GM18502 (cell line): ENCODE data around the gene PTF1A.

Source experiments
- ATAC-seq: cut with Tn5 transposase; IDR thresholded peaks from one replicate; pipeline ENCODE4 v1.9.1; 2021; ENCODE audit warnings: mild to moderate bottlenecking; ENCODE audit not compliant: unreplicated experiment, poor library complexity

The PTF1A gene

DNA sequence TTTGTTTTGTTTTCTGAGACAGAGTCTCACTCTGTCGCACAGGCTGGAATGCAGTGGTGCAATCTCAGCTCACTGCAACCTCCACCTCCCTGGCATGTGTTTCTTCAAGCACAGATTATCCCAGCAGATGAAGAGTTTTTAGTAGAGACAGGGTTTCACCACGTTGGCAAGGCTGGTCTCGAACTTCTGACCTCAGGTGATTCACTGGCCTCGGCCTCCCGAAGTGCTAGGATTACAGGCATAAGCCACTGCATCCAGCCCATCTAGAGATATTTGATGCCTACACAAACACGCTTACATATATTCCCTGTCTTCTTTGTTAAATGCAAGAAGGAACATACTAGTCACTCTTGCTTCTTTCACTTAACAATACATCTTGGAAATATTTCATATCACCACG, 5.9 kb upstream of the PTF1A start:
- ATAC-seq, result no peak

DNA sequence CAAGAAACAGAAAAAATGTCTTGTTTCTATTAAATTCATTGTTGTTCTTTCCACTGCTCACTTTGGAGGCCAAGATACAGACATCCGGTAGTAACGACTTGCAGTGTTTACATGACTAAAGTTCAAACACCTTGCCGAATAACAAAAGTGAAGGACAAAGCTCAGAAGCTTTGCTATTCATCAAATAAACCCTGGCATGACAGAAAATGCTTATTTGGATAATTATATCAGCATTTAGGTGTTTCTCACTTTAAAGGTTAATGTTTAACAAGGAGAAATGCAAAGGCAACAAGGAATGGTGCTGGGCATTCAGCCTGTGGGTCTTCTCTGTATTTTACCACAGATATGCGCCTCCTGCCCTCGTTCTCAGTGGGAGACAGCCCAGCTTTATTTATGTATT, 5.4 kb upstream of the PTF1A start:
- ATAC-seq, result no peak

DNA sequence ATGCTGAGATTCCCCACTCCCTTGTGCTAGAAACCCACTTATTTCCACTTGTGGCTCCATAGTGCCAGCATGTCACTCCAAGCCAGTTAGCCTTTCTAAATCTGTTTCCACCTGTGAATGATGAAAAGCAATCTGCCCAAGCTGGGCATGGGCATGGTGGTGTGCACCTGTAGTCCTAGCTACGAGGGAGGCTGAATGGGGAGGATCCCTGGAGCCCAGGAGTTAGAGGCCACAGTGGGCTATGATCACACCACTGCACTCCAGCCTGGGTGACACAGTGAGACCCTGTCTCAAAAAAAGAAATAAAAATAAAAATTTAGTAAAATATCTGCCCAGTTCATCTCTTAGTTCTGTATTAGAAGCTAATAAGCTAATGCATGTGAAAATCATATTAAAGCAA, 5.0 kb upstream of the PTF1A start:
- ATAC-seq, result no peak

DNA sequence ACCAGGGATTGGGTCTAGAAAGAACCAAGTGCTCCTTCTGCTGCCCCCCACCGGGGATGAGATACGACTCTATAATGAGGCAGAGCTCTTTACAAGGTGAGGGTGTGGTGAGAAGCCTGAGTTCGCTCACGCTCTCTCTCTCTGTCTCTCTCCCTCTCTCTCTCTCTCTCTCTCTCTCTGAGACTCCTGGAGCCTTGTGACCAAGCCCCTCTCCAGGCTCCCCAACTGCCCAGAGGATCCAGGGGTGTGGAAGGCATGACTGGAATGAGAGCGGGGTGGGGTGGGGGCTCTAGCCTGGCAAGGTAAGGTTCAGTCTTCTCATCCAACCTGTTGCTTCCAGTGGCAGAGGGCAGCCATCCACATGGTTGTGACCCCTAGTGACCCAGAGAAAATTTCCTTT, 3.1 kb upstream of the PTF1A start:
- ATAC-seq, result no peak

DNA sequence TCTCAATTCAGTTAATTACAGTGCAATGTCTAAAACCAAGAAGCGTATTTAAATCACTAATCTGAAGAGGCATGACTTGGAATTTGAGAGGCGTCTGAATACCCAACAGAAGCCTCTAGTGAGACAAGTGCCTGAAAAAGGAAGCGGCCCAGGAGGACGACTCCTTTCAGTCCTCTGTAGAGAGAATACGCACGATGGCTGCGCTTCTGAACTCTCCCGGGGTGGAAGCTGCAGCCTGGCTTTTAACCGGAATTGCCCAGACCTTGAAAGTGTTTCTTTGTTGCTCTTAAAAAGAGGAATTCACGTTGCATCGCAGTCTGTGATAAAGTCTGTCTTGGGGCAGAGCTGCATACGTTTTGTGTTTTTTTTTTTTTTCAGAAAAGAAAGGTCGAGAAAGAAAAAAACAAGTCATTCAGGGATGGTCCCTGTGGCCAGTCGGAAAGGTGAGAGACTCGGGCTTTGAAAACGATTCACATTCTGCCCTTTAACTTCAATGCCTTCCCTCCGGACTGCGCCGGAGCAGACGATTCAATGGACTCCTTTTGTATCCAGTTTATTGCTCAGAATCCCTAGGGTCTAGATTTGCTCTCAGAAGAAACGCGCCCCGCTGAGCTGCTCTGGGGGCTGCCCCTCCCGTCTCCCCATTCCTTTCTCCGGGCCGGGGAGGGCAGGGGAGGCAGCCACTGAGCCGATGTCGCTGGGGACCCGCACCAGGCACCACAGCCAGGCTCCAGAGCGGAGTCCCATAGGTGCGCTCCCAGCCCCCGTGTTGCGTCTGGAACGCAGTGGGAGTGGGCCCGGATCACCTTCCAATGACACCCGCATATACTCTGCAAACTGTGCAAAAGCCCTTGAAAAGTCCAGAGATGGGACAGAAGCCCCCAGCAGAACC, 994 bp upstream of the PTF1A start:
- no peak for ATAC-seq

DNA sequence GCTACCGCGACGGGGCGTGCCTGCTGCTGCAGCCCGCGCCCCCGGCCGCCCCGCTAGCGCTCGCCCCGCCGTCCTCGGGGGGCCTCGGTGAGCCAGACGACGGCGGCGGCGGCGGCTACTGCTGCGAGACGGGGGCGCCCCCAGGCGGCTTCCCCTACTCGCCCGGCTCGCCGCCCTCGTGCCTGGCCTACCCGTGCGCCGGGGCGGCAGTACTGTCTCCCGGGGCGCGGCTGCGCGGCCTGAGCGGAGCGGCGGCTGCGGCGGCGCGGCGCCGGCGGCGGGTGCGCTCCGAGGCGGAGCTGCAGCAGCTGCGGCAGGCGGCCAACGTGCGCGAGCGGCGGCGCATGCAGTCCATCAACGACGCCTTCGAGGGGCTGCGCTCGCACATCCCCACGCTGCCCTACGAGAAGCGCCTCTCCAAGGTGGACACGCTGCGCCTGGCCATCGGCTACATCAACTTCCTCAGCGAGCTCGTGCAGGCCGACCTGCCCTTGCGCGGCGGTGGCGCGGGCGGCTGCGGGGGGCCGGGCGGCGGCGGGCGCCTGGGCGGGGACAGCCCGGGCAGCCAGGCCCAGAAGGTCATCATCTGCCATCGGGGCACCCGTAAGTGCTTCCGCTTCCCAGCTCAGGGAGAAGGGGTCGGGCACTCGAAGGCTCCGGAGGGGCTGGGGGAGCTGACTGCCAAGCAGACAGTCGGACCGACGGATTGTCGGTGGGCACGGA, 761 bp downstream of the PTF1A start:
- no peak for ATAC-seq

DNA sequence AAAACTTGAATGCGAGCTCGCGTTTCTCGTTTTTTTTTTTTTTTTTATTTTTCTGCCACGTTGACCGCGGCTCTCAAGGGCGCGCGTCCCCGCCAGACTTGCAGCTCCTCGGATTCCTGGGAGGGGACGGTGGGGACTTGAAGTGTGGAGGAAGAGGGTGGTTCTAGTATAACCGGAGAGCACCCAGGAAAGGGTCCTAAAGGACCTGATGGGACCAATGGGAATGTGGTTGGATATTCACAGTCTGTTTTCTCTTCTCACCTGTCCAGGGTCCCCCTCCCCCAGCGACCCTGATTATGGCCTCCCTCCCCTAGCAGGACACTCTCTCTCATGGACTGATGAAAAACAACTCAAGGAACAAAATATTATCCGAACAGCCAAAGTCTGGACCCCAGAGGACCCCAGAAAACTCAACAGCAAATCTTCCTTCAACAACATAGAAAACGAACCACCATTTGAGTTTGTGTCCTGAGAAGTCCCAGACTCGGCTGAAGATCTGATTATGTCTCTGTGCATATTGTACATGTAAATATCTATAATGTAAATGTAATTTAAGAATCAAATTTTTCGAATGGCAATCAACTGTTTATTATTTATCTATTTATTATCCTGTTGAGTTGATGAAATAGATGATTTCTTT, 1.4 kb downstream of the PTF1A start:
- no peak for ATAC-seq

DNA sequence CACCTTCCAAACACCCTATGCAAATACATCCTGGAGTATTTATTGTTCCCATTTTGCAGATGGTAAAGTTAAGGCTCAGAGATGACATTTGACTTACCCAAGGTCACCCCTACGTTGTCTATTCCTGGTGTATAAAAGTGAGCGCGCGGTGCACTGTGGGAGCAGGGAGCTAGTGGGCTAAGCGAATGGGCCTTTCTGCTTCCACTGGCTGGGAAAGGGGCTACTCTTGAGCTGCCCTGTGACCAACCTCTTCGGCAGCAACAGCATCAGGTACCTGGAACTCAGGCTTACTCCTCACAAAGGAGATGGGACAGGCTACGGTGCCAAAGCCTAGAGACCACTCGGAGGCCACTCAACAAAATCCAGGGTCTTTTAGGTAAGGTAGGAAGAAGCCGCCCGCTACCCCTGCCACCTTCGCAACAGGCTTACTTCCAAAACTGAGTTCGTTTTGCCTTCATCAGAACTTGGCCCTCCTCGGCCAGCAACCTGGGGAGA, 2.4 kb downstream of the PTF1A start:
- ATAC-seq, result no peak

DNA sequence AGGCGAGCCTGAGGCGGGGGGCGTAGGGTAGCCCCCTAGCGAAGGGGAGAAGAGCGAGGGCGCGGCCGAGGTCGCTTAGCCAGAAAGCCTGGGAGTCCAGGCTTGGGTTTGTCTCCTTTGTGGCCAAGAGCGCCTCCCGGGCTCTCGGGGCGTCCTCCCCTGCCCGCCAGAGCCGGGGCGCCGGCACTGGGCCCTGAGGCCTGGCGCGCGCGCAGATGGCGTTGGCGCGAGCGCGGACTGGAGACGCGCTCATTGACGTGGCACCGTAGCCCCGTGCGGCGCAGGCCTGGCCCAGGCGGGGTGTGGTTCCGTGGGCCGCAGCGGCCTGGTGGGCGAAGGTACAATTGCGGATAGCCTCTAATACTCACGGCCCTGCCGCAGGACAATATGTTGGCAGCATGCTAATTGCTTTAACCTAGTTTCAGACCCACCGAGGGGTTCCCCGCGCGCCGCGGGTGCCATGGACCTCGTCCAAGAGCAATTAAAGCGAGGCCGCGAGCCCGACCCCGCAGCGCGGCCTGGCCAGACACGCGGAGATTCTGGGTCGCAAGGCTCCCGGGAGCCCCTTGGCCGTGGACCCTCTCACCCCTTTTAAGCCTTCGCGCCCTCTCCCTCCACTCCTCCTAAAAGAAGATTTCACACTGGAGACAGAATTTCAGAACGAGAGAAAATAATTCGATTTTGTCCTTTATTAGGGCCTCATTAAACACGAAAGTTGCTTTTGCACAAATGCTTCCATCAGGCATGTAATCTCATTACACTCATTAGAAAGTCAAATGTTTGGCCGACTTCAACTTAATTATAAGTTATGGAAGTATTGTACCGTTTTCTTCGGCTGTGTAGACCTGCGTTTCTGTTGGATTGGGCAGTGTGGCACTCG, 3.1 kb downstream of the PTF1A start:
- ATAC-seq, result no peak

DNA sequence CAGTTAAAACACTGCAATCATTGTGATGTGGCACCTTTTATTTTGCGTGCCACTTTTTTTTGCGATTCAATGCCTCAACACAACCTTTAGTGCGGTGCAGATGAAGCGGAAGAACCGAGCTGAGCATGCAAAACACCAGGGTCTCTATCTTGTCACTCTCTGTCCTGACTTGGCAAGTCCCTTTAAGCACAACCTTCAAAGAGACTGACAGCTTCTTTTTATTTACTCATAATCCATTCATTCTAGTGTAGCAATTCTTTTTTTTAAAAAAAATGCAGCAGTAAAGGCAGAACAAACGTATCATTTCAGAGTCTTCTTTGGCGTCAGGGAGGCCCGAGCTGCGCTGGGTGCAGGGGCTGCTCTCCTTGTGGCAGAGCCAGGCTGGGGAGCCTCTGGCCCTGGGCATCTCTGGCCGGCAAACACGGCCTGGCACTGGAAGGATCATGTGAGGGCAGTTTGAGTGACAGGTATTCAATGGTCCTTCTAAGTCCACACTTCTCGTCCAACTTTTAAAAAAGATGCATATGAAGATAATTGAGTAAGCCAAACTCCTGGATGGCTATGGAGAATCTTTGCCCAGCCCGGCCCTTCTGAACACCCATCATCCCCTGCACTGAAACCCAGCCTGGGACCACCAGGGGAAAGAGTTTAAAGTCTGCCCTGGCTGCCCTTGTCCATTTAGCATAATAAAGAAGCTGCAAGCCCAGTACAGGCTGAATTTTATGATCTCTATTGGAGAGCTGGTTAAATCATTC, 3.9 kb downstream of the PTF1A start:
- no peak for ATAC-seq

DNA sequence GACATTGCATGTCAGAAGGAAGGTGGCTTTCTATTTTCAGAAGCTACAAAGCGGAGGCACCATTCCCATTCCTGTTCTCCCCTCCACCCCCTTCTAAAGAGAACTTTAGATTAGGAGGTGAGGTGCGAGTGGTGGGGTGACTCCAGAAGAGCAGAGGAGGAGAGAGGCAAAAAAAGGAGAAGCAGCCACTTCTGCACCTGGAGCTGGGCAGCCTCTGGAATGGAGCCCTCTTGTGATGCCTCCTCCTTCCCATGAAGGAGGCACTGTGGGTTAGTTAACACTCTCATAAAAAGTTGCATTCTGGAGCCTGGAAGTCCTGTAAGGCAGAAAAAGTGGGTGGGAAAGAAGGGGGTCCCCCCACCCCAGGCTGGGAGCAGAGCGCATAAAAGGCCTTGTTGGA, 4.8 kb downstream of the PTF1A start:
- ATAC-seq, result no peak

DNA sequence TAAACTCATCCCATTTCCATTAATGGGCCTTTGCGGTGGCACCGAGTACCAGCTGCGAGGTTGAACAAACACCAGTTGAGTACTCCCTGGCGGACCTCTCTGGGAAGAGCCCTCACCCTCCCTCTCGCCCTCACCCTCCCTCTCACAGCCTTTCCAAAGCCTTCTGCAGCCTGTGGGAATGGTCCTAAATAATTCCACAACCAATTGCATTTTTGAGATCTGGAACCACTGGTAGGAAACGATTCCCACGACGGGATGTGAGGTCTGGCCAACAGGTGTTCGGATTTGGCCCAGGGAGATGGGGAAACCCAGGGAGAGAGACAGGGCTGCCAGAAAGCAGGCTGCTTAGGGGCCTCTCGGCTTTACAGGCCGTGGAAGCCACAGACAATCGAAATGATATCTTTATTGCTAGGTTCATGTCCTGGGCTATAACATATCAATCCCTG, 5.3 kb downstream of the PTF1A start:
- ATAC-seq, result no peak

DNA sequence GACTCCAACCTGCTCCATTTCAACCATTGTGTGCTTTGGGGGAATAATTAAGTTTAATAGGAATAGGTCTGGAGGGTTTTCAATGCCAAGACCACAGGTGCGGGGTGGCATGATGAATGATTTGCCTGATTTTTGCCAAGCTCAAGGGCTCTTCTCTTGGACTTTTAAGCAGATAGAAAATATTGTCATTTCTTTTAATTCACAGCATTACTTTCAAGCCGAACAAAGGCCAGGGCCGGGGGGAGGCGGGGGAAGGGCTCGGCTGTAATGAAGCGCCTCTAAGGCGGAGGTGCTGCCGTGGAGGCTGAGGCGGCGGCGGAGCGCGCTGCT, 6.5 kb downstream of the PTF1A start:
- ATAC-seq, result no peak

DNA sequence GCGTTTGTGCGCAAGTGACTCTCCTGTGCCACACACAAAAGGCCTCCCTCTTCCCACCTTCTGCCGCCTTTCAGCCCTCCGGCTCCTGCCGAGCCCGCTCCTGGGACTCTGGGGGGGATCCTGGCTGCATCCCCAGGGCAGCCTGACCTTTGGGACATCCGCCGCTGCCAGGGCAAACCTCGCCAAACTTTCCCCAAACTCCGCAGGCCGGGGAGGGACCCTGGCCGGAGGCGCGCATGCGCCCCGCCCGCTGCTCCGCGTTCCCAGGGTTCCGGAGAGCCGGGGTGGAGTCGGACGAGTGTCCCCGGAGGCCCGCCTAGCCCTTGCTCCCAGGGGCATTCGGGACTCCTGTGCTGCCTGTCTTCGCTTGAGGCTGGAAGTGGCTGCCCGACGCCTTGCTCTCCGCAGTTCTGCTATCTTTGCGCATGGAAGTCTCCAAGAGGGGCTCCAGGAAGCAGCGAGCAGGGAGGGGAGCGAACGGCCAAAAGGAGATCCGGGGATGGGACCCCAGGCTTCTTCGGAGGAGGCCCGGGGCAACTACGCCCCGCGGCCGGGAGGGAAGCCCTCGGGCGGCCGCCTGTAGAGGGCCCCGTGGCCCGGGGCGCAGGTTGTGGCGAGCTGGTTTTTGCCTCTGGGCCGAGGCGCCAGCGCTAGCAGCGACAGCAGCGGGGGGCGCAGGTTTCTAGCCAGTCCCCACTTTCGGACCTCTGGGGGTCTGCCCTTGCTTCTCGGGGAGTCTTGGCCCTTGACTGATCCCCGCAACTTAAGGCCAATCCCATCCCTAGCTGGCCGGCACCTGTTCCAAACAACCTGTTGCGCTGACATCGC, 7.0 kb downstream of the PTF1A start:
- no peak for ATAC-seq

DNA sequence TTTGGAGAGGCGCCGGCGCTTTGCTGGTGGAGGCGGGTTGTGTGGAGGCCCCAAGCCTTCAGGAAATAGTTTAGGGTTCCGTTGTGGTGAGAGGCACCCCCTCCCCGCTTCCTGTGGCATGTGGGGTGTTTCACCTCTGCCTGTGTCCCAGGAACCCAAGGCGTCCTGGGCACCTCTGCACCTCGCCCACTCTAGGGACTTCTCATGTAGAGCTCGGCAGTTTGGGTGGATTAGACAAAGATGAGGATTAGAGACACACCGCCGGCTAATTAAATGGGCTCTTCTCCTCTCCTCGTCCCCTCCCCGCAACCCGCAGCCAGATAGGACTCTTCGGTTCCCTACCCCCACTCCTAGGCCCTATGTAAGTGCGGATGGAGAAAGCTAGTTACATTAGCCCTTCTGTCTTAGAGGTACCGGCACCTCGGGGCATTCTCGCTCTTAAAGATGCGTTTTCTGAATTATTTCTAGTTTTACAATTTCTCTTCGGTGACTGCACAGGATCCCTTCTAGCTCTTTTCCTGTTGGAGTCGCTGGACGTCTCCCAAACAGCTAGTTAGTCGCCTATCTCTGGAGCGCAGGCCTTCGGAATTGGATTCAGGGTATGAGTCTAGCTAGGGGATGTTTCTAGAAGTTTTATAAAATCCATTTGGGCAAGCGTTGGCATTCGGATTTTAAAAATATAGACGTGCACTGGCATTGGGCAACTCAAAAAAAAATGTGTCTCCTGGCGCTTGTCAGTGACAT, 7.8 kb downstream of the PTF1A start:
- ATAC-seq, result no peak

DNA sequence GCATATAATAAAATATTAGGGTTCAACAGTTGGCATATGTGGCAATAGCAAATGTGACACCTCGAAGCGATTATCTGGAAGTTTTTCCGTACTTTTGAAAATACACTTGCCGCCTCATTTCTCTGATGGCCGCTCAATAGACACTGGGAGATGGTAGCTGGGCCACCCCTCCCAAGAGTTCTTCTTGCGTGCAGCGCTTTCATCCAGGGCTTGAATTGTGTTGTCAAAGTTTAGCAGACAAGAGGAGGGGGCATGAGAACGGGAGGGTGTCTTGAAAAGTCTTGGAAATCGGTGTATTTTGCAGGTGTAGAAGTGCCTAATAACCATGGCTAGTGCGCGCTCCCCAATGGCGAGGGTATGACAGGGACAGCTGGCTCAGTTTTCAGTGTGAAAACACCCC, 8.5 kb downstream of the PTF1A start:
- ATAC-seq, result no peak

DNA sequence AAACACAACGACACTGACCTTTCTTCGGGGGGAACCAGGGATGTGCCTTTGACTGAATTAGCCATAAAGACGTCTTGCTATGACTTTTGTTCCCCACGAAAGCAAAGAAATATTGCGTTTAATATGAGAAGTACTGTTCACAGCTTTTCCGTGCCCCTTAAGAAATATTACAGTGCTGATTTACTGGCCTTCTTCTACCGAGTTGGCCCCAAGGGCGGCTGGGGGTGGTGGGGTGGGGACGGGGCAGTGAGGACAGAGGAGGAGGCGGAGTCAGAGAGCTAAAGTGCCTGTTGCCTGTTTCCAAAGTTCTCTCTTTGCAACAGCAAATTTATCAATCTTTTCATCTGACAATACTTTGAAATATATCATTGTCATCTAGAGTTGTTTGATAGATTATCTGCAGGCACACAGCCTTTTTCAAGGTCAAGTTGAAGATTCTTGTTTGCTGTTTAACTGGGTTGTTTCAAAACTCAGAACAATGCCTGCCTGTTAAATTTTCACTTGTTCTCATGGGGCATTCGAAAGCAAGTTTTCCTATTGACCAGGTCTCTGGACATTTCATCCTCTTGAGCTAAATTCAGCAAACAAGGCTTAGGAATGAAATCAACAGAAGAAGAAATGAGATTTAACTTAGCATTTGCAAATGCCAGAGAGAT, 9.0 kb downstream of the PTF1A start:
- ATAC-seq, result no peak

DNA sequence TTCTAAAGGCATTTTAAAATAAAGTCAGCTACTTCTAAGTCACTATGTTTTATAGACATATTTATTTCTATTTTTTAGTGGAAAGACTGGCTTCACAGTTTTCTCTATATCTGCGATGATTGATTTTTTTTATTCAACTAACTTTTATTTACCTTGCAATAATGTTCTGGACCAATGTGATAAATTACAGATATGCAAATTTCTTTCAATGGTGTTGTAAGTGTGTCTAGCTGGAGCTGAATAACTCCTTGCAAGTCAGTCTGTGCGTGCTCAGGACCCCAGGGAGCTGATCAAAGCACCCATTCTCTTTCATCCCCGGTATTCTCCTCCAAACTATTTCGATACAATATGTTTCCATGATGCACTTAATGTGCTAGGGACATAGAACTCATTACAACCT, 9.7 kb downstream of the PTF1A start:
- no peak for ATAC-seq
